ENCODE results near the gene A2M.

GRCh38 chr12:9068086-9068485 is 47.6 kb downstream of the A2M start:
- no peak for TF ChIP-seq ZFP62 (CRISPR knock-in tag; IDR thresholded peaks at IDR 0.05)
- no peak for TF ChIP-seq CBX1 (IDR thresholded peaks at IDR 0.05; ENCODE audit: low read depth)
- no peak for TF ChIP-seq GABPA (IDR thresholded peaks at IDR 0.05; ENCODE audit: low read depth, low read length)
- no peak for TF ChIP-seq GABPA (CRISPR knock-in tag; IDR thresholded peaks at IDR 0.05; ENCODE audit: low read depth)

Measured in HepG2 (cell line).